ENCODE results near the gene FEZ2.

- TF ChIP-seq POLR2AphosphoS5 (IDR thresholded peaks at IDR 0.05): no peak
- no peak for TF ChIP-seq CTCF (IDR thresholded peaks at IDR 0.05)
Observed at GRCh38 chr2:36587101-36587500, 10.9 kb downstream of the FEZ2 start.
